ENCODE results near the gene FTSJ3.
"Not testable (repeated sequence)": the region's sequence is repeated elsewhere in the genome, so short reads cannot be mapped to it uniquely, and the experiment has no call there.

DNA sequence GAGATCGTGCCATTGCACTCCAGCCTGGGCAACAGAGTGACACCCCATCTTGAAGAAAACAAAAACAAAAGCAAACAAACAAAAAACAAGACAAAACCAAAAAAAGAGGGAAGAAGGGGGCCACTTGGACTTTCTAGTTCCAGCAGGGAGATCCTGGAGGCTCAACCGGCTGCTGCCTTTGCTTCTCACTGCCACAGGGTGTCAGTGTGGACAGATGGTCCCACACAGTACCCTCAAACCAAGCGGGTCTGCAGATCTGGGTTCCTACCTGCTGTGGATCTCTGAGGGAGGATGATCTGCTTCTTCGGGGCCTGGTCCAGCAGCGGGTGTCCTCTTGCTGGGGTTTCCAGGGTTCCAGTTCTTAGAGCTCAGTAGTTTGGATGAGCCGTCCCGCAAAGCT is 39.2 kb upstream of the FTSJ3 start:
- TF ChIP-seq CTCF (conservative IDR thresholded peaks at IDR 0.05 in 1 of 2, IDR thresholded peaks at IDR 0.05 in 1 of 2; ENCODE audit: low read depth in 1 of 2, low read length in 2 of 2): peak; percentile 2 to 29
- TF ChIP-seq EZH2 (IDR thresholded peaks at IDR 0.05; ENCODE audit: low read length, missing control alignments): not testable (repeated sequence)
